Measurements from ENCODE around the gene INO80.

DNA sequence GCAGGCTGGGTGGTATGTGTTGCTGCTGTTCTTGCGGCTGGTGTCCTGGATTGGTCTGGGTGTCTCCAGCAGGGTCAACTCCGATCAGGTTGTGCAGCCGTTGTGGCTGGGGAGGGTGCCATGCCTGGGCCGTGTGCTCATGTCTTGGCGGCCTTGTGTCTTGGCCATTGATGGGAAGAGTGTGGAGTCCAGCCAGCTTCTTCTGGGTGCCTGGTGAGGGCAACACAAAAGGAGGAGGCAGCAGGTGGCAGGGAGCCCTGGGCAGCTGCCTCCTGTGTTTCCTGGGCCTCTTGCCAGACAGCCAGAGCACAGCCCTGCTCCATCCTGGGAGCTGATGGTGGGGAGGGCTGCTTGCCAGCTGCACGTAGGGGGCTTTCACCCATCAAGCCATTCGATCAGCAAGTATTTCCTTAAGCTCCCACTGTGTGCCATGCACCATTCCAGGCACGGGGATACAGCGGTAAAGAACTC, 158.5 kb downstream of the INO80 start:
- TF ChIP-seq, protein P1, sequence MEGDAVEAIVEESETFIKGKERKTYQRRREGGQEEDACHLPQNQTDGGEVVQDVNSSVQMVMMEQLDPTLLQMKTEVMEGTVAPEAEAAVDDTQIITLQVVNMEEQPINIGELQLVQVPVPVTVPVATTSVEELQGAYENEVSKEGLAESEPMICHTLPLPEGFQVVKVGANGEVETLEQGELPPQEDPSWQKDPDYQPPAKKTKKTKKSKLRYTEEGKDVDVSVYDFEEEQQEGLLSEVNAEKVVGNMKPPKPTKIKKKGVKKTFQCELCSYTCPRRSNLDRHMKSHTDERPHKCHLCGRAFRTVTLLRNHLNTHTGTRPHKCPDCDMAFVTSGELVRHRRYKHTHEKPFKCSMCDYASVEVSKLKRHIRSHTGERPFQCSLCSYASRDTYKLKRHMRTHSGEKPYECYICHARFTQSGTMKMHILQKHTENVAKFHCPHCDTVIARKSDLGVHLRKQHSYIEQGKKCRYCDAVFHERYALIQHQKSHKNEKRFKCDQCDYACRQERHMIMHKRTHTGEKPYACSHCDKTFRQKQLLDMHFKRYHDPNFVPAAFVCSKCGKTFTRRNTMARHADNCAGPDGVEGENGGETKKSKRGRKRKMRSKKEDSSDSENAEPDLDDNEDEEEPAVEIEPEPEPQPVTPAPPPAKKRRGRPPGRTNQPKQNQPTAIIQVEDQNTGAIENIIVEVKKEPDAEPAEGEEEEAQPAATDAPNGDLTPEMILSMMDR (IDR thresholded peaks at IDR 0.05) = no peak
- TF ChIP-seq POLR2AphosphoS5 (IDR thresholded peaks at IDR 0.05; ENCODE audit: insufficient read depth in 1 of 2, low read depth in 1 of 2) (no peak), POLR2A (IDR thresholded peaks at IDR 0.05) (no peak)

Data from vagina (tissue), 2 donors.